H1 (cell line): ENCODE data around the gene PSMB11.

Experiments
- CTCF ChIP-seq, 3 experiments: IDR thresholded peaks; 1 replicate in 2 of 3; 2 replicates in 1 of 3; pipeline versions ENCODE4 v1.5.1 to v1.6.1; 2011; ENCODE audit warnings: low read length in 3 of 3, mild to moderate bottlenecking in 3 of 3, inconsistent platforms in 2 of 3, low read depth in 1 of 3, moderate library complexity in 1 of 3; ENCODE audit not compliant: insufficient read depth in 1 of 3; ENCODE audit errors: control extremely low read depth in 1 of 3
- GTF2F1 ChIP-seq: IDR thresholded peaks from 2 replicates; pipeline ENCODE4 v1.6.1; 2012; ENCODE audit warnings: low read depth, low read length, improper control_type of control experiment, borderline replicate concordance
- POLR2A ChIP-seq, 2 experiments: IDR thresholded peaks; 1 replicate in 1 of 2; 2 replicates in 1 of 2; pipeline ENCODE4 v1.6.1; 2011; ENCODE audit warnings: low read depth in 2 of 2, low read length in 2 of 2, mild to moderate bottlenecking in 2 of 2; ENCODE audit errors: control extremely low read depth in 1 of 2
- RNF2 ChIP-seq: fragments of 200-900, 300-1000 bp; sonication (generic); IDR thresholded peaks from 2 replicates; pipeline ENCODE4 v1.7.1; 2016; ENCODE audit warnings: borderline replicate concordance, low read depth, mild to moderate bottlenecking, antibody characterized with exemption, low read length; ENCODE audit not compliant: poor library complexity, severe bottlenecking; ENCODE audit errors: missing control alignments
- TAF1 ChIP-seq: IDR thresholded peaks from 2 replicates; pipeline ENCODE4 v1.6.1; 2011; ENCODE audit warnings: mild to moderate bottlenecking, low read depth, low read length
- ZNF274 ChIP-seq: IDR thresholded peaks from 2 replicates; pipeline ENCODE4 v1.7.0; 2012; ENCODE audit warnings: low read length, borderline replicate concordance; ENCODE audit errors: extremely low read depth

DNA sequence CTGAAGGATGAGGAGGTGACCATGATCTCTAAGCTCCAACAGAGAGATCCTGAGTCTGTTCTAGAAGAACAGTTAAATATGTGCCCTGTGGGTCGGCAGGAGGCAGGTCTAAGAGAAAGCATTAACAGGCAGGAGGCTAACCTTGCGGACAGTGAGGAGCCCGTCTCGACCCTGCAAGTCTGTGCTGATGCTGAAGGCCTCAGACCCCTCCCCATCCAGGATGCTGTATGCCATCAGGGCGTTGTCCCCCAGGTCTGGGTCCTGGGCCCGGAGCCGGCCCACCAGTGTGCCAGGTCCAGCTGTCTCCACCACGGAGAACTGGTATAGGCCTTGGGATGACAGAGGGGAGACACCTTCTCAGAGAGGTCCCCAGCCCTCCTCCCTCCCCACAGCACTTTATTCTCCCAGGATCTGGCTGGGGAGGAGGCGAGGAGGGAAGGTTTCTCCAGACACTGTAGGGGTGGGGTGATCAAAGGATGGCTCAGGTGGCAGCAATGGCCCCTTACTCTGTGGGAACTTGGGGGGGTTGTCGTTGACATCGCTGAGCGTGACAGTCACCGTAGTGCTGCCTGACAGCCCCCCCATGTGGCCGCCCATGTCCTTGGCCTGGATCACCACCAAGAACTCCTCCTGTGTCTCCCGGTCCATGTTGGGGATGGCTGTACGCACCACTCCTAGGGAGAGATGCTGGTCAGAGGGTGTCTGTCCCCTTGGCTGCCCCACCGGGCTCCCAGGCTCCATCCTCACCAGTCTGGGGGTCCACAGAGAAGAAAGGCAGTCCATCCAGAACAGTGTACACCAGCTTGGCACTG is 12.2 kb downstream of the PSMB11 start:
- TF ChIP-seq CTCF (IDR thresholded peaks at IDR 0.05; ENCODE audit: control extremely low read depth in 1 of 3, insufficient read depth in 1 of 3, low read depth in 1 of 3, low read length in 3 of 3) (peak; percentile 56 to 59 (median 57)), TAF1 (no peak), RNF2 (no peak), POLR2A (IDR thresholded peaks at IDR 0.05; ENCODE audit: control extremely low read depth in 1 of 2, low read depth in 2 of 2, low read length in 2 of 2) (no peak), GTF2F1 (no peak), ZNF274 (no peak)
